ENCODE measurements around the gene CACNA1F. TPM values are rescaled to one million over a fixed set of nuclear protein-coding genes. Genes with fewer than 3 reads are reported as not detected.

CACNA1F gene
- total and polyA plus RNA-seq, 9 of the 15 experiments (the other 6 are each of a cell fraction or from before 2014, with no cell fraction given) = under 0.01 to 0.41 (median 0.03) TPM; not detected in 3

DNA sequence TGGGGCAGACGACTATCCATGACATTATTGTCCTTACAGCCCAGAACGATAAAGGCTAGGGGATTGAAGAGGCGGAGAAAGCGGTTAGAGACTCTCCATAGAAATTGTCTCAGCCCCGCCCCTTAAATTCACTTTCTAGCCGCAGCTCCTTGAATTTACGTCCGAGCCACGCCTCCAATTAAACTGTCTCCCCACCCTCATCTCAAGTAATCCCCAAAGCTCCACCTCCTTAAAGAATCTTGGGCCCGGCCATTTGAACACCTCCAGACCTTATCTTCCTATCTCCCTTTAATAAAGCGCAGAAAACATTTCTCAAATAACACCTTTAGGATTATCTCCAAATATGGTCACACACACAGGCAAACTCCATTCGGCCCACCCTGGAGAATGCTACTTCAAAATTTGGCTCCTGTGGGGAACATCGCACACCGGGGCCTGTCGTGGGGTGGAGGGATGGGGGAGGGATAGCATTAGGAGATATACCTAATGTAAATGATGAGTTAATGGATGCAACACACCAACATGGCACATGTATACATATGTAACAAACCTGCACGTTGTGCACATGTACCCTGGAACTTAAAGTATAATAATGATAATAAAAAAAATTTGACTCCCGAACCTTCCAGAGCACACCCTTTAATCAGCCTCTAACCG lies 77.8 kb downstream of the CACNA1F start (continued):
- TF ChIP-seq, protein P1, sequence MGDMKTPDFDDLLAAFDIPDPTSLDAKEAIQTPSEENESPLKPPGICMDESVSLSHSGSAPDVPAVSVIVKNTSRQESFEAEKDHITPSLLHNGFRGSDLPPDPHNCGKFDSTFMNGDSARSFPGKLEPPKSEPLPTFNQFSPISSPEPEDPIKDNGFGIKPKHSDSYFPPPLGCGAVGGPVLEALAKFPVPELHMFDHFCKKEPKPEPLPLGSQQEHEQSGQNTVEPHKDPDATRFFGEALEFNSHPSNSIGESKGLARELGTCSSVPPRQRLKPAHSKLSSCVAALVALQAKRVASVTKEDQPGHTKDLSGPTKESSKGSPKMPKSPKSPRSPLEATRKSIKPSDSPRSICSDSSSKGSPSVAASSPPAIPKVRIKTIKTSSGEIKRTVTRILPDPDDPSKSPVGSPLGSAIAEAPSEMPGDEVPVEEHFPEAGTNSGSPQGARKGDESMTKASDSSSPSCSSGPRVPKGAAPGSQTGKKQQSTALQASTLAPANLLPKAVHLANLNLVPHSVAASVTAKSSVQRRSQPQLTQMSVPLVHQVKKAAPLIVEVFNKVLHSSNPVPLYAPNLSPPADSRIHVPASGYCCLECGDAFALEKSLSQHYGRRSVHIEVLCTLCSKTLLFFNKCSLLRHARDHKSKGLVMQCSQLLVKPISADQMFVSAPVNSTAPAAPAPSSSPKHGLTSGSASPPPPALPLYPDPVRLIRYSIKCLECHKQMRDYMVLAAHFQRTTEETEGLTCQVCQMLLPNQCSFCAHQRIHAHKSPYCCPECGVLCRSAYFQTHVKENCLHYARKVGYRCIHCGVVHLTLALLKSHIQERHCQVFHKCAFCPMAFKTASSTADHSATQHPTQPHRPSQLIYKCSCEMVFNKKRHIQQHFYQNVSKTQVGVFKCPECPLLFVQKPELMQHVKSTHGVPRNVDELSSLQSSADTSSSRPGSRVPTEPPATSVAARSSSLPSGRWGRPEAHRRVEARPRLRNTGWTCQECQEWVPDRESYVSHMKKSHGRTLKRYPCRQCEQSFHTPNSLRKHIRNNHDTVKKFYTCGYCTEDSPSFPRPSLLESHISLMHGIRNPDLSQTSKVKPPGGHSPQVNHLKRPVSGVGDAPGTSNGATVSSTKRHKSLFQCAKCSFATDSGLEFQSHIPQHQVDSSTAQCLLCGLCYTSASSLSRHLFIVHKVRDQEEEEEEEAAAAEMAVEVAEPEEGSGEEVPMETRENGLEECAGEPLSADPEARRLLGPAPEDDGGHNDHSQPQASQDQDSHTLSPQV (IDR thresholded peaks at IDR 0.05) = no peak
- TF ChIP-seq TRIM24 (IDR thresholded peaks at IDR 0.05) (no peak), ATF7 (IDR thresholded peaks at IDR 0.05) (peak; percentile 52), GATA2 (CRISPR knock-in tag; IDR thresholded peaks at IDR 0.05) (peak; percentile 69), TCFL5 (CRISPR knock-in tag; conservative IDR thresholded peaks at IDR 0.05) (no peak), ZNF384 (IDR thresholded peaks at IDR 0.05; ENCODE audit: low read depth, low read length) (no peak), MEIS2 (IDR thresholded peaks at IDR 0.05; ENCODE audit: partially characterized antibody) (peak; percentile 27), XRCC3 (IDR thresholded peaks at IDR 0.05) (no peak)
- TF ChIP-seq, protein P2, sequence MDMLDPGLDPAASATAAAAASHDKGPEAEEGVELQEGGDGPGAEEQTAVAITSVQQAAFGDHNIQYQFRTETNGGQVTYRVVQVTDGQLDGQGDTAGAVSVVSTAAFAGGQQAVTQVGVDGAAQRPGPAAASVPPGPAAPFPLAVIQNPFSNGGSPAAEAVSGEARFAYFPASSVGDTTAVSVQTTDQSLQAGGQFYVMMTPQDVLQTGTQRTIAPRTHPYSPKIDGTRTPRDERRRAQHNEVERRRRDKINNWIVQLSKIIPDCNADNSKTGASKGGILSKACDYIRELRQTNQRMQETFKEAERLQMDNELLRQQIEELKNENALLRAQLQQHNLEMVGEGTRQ (CRISPR knock-in tag; IDR thresholded peaks at IDR 0.05) = no peak
- TF ChIP-seq, protein P3, sequence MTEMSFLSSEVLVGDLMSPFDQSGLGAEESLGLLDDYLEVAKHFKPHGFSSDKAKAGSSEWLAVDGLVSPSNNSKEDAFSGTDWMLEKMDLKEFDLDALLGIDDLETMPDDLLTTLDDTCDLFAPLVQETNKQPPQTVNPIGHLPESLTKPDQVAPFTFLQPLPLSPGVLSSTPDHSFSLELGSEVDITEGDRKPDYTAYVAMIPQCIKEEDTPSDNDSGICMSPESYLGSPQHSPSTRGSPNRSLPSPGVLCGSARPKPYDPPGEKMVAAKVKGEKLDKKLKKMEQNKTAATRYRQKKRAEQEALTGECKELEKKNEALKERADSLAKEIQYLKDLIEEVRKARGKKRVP (CRISPR knock-in tag; IDR thresholded peaks at IDR 0.05) = no peak
- TF ChIP-seq, protein P4, sequence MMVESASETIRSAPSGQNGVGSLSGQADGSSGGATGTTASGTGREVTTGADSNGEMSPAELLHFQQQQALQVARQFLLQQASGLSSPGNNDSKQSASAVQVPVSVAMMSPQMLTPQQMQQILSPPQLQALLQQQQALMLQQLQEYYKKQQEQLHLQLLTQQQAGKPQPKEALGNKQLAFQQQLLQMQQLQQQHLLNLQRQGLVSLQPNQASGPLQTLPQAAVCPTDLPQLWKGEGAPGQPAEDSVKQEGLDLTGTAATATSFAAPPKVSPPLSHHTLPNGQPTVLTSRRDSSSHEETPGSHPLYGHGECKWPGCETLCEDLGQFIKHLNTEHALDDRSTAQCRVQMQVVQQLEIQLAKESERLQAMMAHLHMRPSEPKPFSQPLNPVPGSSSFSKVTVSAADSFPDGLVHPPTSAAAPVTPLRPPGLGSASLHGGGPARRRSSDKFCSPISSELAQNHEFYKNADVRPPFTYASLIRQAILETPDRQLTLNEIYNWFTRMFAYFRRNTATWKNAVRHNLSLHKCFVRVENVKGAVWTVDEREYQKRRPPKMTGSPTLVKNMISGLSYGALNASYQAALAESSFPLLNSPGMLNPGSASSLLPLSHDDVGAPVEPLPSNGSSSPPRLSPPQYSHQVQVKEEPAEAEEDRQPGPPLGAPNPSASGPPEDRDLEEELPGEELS (CRISPR knock-in tag; IDR thresholded peaks at IDR 0.05; ENCODE audit: borderline replicate concordance) = no peak
- TF ChIP-seq, protein P5, sequence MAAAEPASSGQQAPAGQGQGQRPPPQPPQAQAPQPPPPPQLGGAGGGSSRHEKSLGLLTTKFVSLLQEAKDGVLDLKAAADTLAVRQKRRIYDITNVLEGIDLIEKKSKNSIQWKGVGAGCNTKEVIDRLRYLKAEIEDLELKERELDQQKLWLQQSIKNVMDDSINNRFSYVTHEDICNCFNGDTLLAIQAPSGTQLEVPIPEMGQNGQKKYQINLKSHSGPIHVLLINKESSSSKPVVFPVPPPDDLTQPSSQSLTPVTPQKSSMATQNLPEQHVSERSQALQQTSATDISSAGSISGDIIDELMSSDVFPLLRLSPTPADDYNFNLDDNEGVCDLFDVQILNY (CRISPR knock-in tag; IDR thresholded peaks at IDR 0.05) = no peak
- TF ChIP-seq, protein P6, sequence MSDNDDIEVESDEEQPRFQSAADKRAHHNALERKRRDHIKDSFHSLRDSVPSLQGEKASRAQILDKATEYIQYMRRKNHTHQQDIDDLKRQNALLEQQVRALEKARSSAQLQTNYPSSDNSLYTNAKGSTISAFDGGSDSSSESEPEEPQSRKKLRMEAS (CRISPR knock-in tag; IDR thresholded peaks at IDR 0.05) = no peak
